Neural cell (in vitro differentiated cells): ENCODE measurements around the gene PPP2R5E.

Experiments used
- EP300 ChIP-seq: fragments of 450-650 bp; conservative IDR thresholded peaks from 2 replicates; pipeline ENCODE4 v1.6.1; 2014; ENCODE audit warnings: antibody characterized with exemption, mild to moderate bottlenecking, moderate library complexity; ENCODE audit not compliant: poor library complexity, severe bottlenecking
- TF ChIP-seq, protein P1 (sequence below): fragments of 450-650 bp; IDR thresholded peaks from 2 replicates; pipeline ENCODE4 v1.5.1; 2014; ENCODE audit warnings: antibody characterized with exemption, mild to moderate bottlenecking, moderate library complexity; ENCODE audit not compliant: poor library complexity, severe bottlenecking

DNA sequence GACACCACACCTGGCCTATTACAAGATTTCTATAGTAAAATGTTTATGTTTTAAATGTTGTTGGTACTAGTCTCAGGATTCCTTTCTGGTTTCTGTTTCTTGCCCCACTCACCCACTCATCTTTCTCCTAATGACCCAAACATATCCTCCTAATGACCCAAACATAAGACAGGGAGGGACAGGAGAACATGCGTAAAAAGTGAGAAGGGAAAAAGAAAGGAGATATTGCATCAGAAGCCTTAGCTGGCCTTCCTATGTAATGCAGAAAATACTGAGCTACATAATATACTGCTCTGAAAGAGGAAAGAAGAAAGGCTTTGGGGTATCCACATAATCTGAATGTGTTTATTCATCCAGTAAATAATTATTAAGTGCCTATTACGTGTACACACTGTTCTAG, 119.8 kb downstream of the PPP2R5E start:
- TF ChIP-seq EP300, result no peak
- TF ChIP-seq, protein P1, sequence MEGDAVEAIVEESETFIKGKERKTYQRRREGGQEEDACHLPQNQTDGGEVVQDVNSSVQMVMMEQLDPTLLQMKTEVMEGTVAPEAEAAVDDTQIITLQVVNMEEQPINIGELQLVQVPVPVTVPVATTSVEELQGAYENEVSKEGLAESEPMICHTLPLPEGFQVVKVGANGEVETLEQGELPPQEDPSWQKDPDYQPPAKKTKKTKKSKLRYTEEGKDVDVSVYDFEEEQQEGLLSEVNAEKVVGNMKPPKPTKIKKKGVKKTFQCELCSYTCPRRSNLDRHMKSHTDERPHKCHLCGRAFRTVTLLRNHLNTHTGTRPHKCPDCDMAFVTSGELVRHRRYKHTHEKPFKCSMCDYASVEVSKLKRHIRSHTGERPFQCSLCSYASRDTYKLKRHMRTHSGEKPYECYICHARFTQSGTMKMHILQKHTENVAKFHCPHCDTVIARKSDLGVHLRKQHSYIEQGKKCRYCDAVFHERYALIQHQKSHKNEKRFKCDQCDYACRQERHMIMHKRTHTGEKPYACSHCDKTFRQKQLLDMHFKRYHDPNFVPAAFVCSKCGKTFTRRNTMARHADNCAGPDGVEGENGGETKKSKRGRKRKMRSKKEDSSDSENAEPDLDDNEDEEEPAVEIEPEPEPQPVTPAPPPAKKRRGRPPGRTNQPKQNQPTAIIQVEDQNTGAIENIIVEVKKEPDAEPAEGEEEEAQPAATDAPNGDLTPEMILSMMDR, result no peak
